CD14-positive monocyte (primary cell): ENCODE data around the gene CD37. TPM values are rescaled to one million over a fixed set of nuclear protein-coding genes. Genes with fewer than 3 reads are reported as not detected.

Source experiments
- DNase-seq, 3 donors: peaks; one replicate each; pipeline ENCODE4 v3.0.0-alpha.2; 2011 to 2022
- H2AFZ ChIP-seq: 2 replicates; pipeline ENCODE4 v1.6.0; 2012; ENCODE audit warnings: mild to moderate bottlenecking, low read depth, low read length, inconsistent platforms; ENCODE audit not compliant: insufficient read depth, poor library complexity, severe bottlenecking
- H3K27ac ChIP-seq, 2 donors: 1 replicate in 1 of 2; 2 replicates in 1 of 2; pipeline ENCODE4 v1.5.1; 2012 to 2013; ENCODE audit warnings: low read length in 2 of 2, control low read depth in 1 of 2, inconsistent platforms in 1 of 2, low read depth in 1 of 2, mild to moderate bottlenecking in 1 of 2
- H3K27me3 ChIP-seq, 2 donors: one replicate each; pipeline versions ENCODE4 v1.6.0 to v1.6.1; 2011 to 2013; ENCODE audit warnings: low read length in 2 of 2; ENCODE audit not compliant: control insufficient read depth in 2 of 2, insufficient read depth in 2 of 2
- H3K36me3 ChIP-seq, 2 donors: replicated peaks in 1 of 2; 1 replicate in 1 of 2; 2 replicates in 1 of 2; pipeline versions ENCODE4 v1.5.1 to v1.6.1; 2012 to 2013; ENCODE audit warnings: low read length in 2 of 2, control low read depth in 1 of 2, inconsistent platforms in 1 of 2, mild to moderate bottlenecking in 1 of 2; ENCODE audit not compliant: insufficient read depth in 2 of 2, control insufficient read depth in 1 of 2
- H3K4me1 ChIP-seq, 2 donors: 1 replicate in 1 of 2; 2 replicates in 1 of 2; pipeline versions ENCODE4 v1.5.1 to v1.6.1; 2012 to 2013; ENCODE audit warnings: low read length in 2 of 2, control low read depth in 1 of 2, inconsistent platforms in 1 of 2, mild to moderate bottlenecking in 1 of 2, moderate library complexity in 1 of 2; ENCODE audit not compliant: insufficient read depth in 2 of 2, control insufficient read depth in 1 of 2
- H3K4me2 ChIP-seq: replicated peaks from 2 replicates; pipeline ENCODE3; 2012; ENCODE audit warnings: low read length, moderate library complexity, mild to moderate bottlenecking; ENCODE audit not compliant: poor library complexity, severe bottlenecking; ENCODE audit errors: extremely low read depth
- H3K4me3 ChIP-seq, 3 experiments: fragments of 200-600 bp in 1 of 3; sonication (generic) in 1 of 3; replicated peaks in 1 of 3; 1 replicate in 2 of 3; 2 replicates in 1 of 3; pipeline ENCODE4 v1.5.1; 2011 to 2013; ENCODE audit warnings: low read length in 3 of 3, mild to moderate bottlenecking in 3 of 3, control low read depth in 2 of 3, low read depth in 2 of 3, inconsistent platforms in 1 of 3, moderate library complexity in 1 of 3
- H3K79me2 ChIP-seq: 2 replicates; pipeline ENCODE4 v1.6.0; 2012; ENCODE audit warnings: mild to moderate bottlenecking, control low read depth, inconsistent platforms, low read length, moderate library complexity; ENCODE audit not compliant: insufficient read depth
- H3K9ac ChIP-seq: 2 replicates; pipeline ENCODE4 v1.6.0; 2017; ENCODE audit warnings: low read length, mild to moderate bottlenecking; ENCODE audit not compliant: insufficient read depth, poor library complexity, severe bottlenecking
- H3K9me3 ChIP-seq, 2 donors: replicated peaks in 1 of 2; 1 replicate in 1 of 2; 2 replicates in 1 of 2; pipeline versions ENCODE4 v1.5.1 to v1.6.1; 2012 to 2013; ENCODE audit warnings: low read length in 2 of 2, control low read depth in 1 of 2; ENCODE audit not compliant: control insufficient read depth in 1 of 2, insufficient read depth in 1 of 2
- H4K20me1 ChIP-seq: 2 replicates; pipeline ENCODE4 v1.6.0; 2012; ENCODE audit warnings: mild to moderate bottlenecking, low read length, control low read depth, moderate library complexity; ENCODE audit not compliant: insufficient read depth
- H3K27ac Mint-ChIP-seq, 7 donors: one replicate each; pipeline ENCODE4 v1.8.0; 2020; ENCODE audit warnings: mild to moderate bottlenecking in 7 of 7, mixed read lengths in 7 of 7, moderate library complexity in 6 of 7, inconsistent platforms in 2 of 7
- H3K27me3 Mint-ChIP-seq, 3 donors: one replicate each; pipeline ENCODE4 v1.8.0; 2021 to 2022; ENCODE audit warnings: low read depth in 3 of 3, mild to moderate bottlenecking in 3 of 3, mixed read lengths in 3 of 3, moderate library complexity in 3 of 3, inconsistent platforms in 1 of 3
- H3K36me3 Mint-ChIP-seq, 2 donors: one replicate each; pipeline ENCODE4 v1.8.0; 2020; ENCODE audit warnings: mixed read lengths in 2 of 2, inconsistent platforms in 1 of 2, mild to moderate bottlenecking in 1 of 2
- H3K4me1 Mint-ChIP-seq: one replicate; pipeline ENCODE4 v1.8.0; 2020; ENCODE audit warnings: mild to moderate bottlenecking, mixed read lengths
- H3K4me3 Mint-ChIP-seq, 2 donors: one replicate each; pipeline ENCODE4 v1.8.0; 2020; ENCODE audit warnings: mild to moderate bottlenecking in 2 of 2, mixed read lengths in 2 of 2, moderate library complexity in 1 of 2
- H3K9me3 Mint-ChIP-seq, 7 donors: one replicate each; pipeline ENCODE4 v1.8.0; 2020 to 2022; ENCODE audit warnings: mixed read lengths in 7 of 7, mild to moderate bottlenecking in 6 of 7, moderate library complexity in 6 of 7, inconsistent platforms in 2 of 7
- CTCF ChIP-seq: fragments of 200-600 bp; IDR thresholded peaks from one replicate; pipeline ENCODE4 v1.8.0; 2022; ENCODE audit warnings: antibody characterized with exemption, mild to moderate bottlenecking
- WGBS: methylation state at CpG from one replicate; pipeline ENCODE4 v1.1.5; 2013; ENCODE audit warnings: missing lambda C conversion rate; ENCODE audit not compliant: insufficient coverage; 5-methylcytosine and 5-hydroxymethylcytosine counted together
- intact Hi-C, 2 donors: fragments of 100-400 bp; cut with micrococcal nuclease; formaldehyde crosslinking; loops; one replicate each; pipeline versions ENCODE4 v1.15.0 to v1.15.1; 2023
- polyA plus RNA-seq, 3 donors: library from polyadenylated mRNA; depleted of rRNA in 1 of 3; unstranded in 2 of 3; stranded (reverse) in 1 of 3; fragments of 300-500 nt in 2 of 3; fragments of >200 nt in 1 of 3; fragmentation: Illumina TruSeq in 2 of 3; gene quantifications; 1 replicate in 2 of 3; 2 replicates in 1 of 3; pipeline ENCODE4 v1.2.3, GENCODE V29; 2012 to 2021

The CD37 gene
- polyA plus RNA-seq, 3 donors, result 147 to 380 (median 194) TPM

DNA sequence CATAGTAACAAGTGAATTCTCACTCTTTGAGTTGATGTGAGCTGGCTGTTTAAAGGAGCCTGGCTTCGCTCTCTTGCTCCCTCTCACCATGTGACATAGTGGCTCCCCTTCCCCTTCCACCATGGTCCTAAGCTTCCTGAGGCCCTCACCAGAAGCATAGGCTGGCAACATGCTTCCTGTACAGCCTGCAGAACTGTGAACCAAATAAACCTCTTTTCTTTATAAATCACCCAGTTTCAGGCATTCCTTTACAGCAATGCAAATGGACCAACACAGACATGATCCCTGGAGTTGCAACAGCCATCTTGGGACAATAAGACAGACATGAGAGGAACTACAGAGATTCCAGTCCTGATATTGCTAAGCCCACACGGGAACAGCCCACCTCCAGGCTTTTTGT, 14.4 kb downstream of the CD37 start:
- Histone ChIP-seq H3K79me2 (no peaks in the 10 kb centered on the region), H3K36me3 (no peaks in the 10 kb centered on the region), H3K4me1 (no peaks in the 10 kb centered on the region), H3K9ac (no peak overlapping the region), H4K20me1 (no peaks in the 10 kb centered on the region), H3K4me2 (no peak overlapping the region), H3K27ac (no peak overlapping the region), H3K4me3 (no peak overlapping the region), H3K27me3 (no peaks in the 10 kb centered on the region), H3K9me3 (no peaks in the 10 kb centered on the region), H2AFZ (no peak overlapping the region)
- no peaks in the 10 kb centered on the region for H3K36me3 Mint-ChIP-seq
- H3K9me3 Mint-ChIP-seq, result peaks cover 0 to 5% (median 2%) of the 10 kb centered on the region in 7 donors
- H3K4me1 Mint-ChIP-seq, result no peaks in the 10 kb centered on the region
- no peak overlapping the region for H3K4me3 Mint-ChIP-seq
- no peak for DNase-seq
- H3K27me3 Mint-ChIP-seq, result peaks cover 5 to 19% (median 14%) of the 10 kb centered on the region in 3 donors
- WGBS, result 100% methylated on average over 1 of the region's 2 CpGs
- intact Hi-C loops, result no loop called here
- TF ChIP-seq CTCF, result no peak
- peak overlapping the region in 1 of 7 donors; percentile 14 for H3K27ac Mint-ChIP-seq

DNA sequence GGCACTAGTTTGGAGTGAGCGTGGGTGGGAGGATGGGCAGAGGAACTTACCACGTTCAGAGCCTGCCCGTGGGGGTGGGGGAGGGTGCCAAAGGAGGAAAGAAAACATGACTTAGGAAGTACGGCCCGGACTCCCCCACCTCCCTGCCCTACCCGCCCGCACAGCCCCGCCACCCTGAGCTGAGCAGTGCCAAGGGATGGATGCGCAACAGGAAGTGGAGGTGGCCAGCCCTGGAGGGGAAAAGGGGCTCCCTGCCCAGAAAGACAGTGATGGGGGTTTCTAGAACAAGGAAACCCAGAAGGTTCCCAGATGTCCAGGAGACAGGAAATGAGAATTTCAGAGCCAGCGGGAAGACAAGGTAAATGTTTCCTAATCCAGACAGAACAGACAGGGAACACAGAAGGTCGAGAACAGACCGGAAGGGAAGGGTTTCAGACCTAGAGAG, 20.7 kb downstream of the CD37 start:
- Histone ChIP-seq H3K79me2 (no peaks in the 10 kb centered on the region), H4K20me1 (no peaks in the 10 kb centered on the region), H3K27ac (no peak overlapping the region), H3K4me3 (peak overlapping the region in 1 of 3 experiments; percentile 42), H3K27me3 (peaks cover 4 to 22% of the 10 kb centered on the region in 2 donors), H3K9ac (no peak overlapping the region), H3K9me3 (no peaks in the 10 kb centered on the region), H3K36me3 (no peaks in the 10 kb centered on the region), H3K4me2 (peak overlapping the region; percentile 55), H3K4me1 (peaks cover 12 to 13% of the 10 kb centered on the region in 2 donors), H2AFZ (peak overlapping the region; percentile 46)
- no peak for TF ChIP-seq CTCF
- Mint-ChIP-seq H3K4me1 (peaks cover 14% of the 10 kb centered on the region), H3K36me3 (no peaks in the 10 kb centered on the region), H3K27ac (peak overlapping the region in 1 of 7 donors; percentile 3), H3K27me3 (peaks cover 24 to 49% (median 45%) of the 10 kb centered on the region in 3 donors), H3K4me3 (peak overlapping the region in 1 of 2 donors; percentile 66), H3K9me3 (peaks cover 0 to 3% (median 0%) of the 10 kb centered on the region in 7 donors)
- intact Hi-C loops, result no loop called here
- DNase-seq, result no peak
- WGBS, result 20% methylated on average over 1 of the region's 12 CpGs
